Stomach (tissue), 9 donors: Measurements from ENCODE around the gene GHDC. TPM values are rescaled to one million over a fixed set of nuclear protein-coding genes. Genes with fewer than 3 reads are reported as not detected.
A peak's percentile ranks its signal among the peaks of the same experiment; 100 is the strongest.

ENCODE experiments used
- DNase-seq, 2 donors: peaks; one replicate each; pipeline versions ENCODE4 v3.0.0 to v3.0.0-alpha.2; 2013 to 2019
- H3K27ac ChIP-seq, 5 donors: fragments of 200-600 bp in 4 of 5; sonication (generic) in 4 of 5; one replicate each; pipeline ENCODE4 v1.5.1; 2013 to 2019; ENCODE audit warnings: mild to moderate bottlenecking in 1 of 5, moderate library complexity in 1 of 5
- H3K27me3 ChIP-seq, 3 donors: fragments of 200-600 bp; sonication (generic); one replicate each; pipeline ENCODE4 v1.5.1; 2017 to 2019; ENCODE audit warnings: mixed run types in 1 of 3
- H3K36me3 ChIP-seq, 4 donors: fragments of 200-600 bp; sonication (generic); 1 replicate in 3 of 4; 2 replicates in 1 of 4; pipeline ENCODE4 v1.5.1; 2016 to 2019
- H3K4me1 ChIP-seq, 4 donors: fragments of 200-600 bp; sonication (generic); one replicate each; pipeline ENCODE4 v1.5.1; 2016 to 2019
- H3K4me3 ChIP-seq, 4 donors: fragments of 200-600 bp; sonication (generic) in 3 of 4; one replicate each; pipeline ENCODE4 v1.5.1; 2016 to 2019; ENCODE audit warnings: mild to moderate bottlenecking in 1 of 4
- H3K9me3 ChIP-seq, 4 donors: fragments of 200-600 bp; sonication (generic); one replicate each; pipeline ENCODE4 v1.5.1; 2016 to 2019
- CTCF ChIP-seq, 7 experiments: fragments of 450-650 bp in 4 of 7; fragments of 200-600 bp in 3 of 7; sonication (generic) in 3 of 7; IDR thresholded peaks; one replicate each; pipeline ENCODE4 v1.5.1; 2016 to 2019; ENCODE audit warnings: antibody characterized with exemption in 7 of 7, control low read depth in 2 of 7, mild to moderate bottlenecking in 1 of 7
- EP300 ChIP-seq: sonication (generic); formaldehyde crosslinking; IDR thresholded peaks from one replicate; pipeline ENCODE4 v1.6.1; 2017; ENCODE audit warnings: antibody characterized with exemption
- POLR2A ChIP-seq, 4 donors: fragments of 450-650 bp; IDR thresholded peaks; one replicate each; pipeline ENCODE4 v1.6.1; 2016; ENCODE audit warnings: antibody characterized with exemption in 4 of 4, control low read depth in 2 of 4, mild to moderate bottlenecking in 1 of 4, moderate library complexity in 1 of 4
- POLR2AphosphoS5 ChIP-seq, 3 donors: sonication (generic); formaldehyde crosslinking; IDR thresholded peaks; one replicate each; pipeline ENCODE4 v1.6.1; 2016; ENCODE audit warnings: antibody characterized with exemption in 3 of 3
- WGBS, 5 donors: extraction: QIAGEN DNeasy Blood & Tissue Kit in 3 of 5; methylation state at CpG; one replicate each; pipeline versions ENCODE4 v1.1.5 to v1.1.7; 2013 to 2018; 5-methylcytosine and 5-hydroxymethylcytosine counted together
- intact Hi-C: fragments of 100-400 bp; cut with DNase I; formaldehyde crosslinking; loops from one replicate; pipeline ENCODE4 v1.15.1; 2023; ENCODE audit warnings: low total_unique reads
- polyA plus RNA-seq, 3 donors: library from polyadenylated mRNA; stranded (reverse); fragments of 200-250 nt; gene quantifications; one replicate each; pipeline ENCODE4 v1.2.3, GENCODE V29; 2013
- total RNA-seq, 5 donors: library from RNA; depleted of rRNA; stranded (reverse); fragments of >200 nt; gene quantifications; one replicate each; pipeline versions ENCODE4 v1.1.0 to v1.2.3, GENCODE V29; 2014 to 2016
- donor health status: healthy with polysubstance abuse.
- donor health status: Bipolar disorder and iron deficiency.
- donor health status: healthy.

GHDC gene
- total and polyA plus RNA-seq, 8 donors, result 7.1 to 43.2 (median 13.9) TPM; not detected in 1

- Histone ChIP-seq H3K4me1 (peaks cover 8 to 52% (median 26%) of the 10 kb centered on the region in 4 donors), H3K27me3 (no peaks in the 10 kb centered on the region), H3K4me3 (no peak overlapping the region), H3K9me3 (no peaks in the 10 kb centered on the region), H3K27ac (no peak overlapping the region), H3K36me3 (peaks cover 0 to 31% (median 17%) of the 10 kb centered on the region in 4 donors)
- intact Hi-C loops, result no loop called here
- no peak for DNase-seq
- TF ChIP-seq CTCF (IDR thresholded peaks at IDR 0.05) (no peak), POLR2A (IDR thresholded peaks at IDR 0.05) (no peak), EP300 (no peak), POLR2AphosphoS5 (IDR thresholded peaks at IDR 0.05) (no peak)
- 82 to 88% (median 84%) methylated on average over 5 of the region's 5 CpGs for WGBS, 5 donors
Measured at GRCh38 chr17:42230225-42230624, 35.9 kb upstream of the GHDC start.

- peaks cover 18 to 51% (median 38%) of the 10 kb centered on the region in 4 donors for H3K36me3 ChIP-seq
- TF ChIP-seq POLR2A (IDR thresholded peaks at IDR 0.05) (no peak), POLR2AphosphoS5 (IDR thresholded peaks at IDR 0.05) (no peak), EP300 (no peak), CTCF (IDR thresholded peaks at IDR 0.05) (no peak)
- H3K9me3 ChIP-seq, result no peaks in the 10 kb centered on the region
- intact Hi-C loops, result no loop called here
- no peak overlapping the region for H3K4me3 ChIP-seq
- peak overlapping the region in 3 of 5 donors; percentile 31 to 67 (median 49) for H3K27ac ChIP-seq
- H3K4me1 ChIP-seq, result peaks cover 8 to 35% (median 16%) of the 10 kb centered on the region in 4 donors
- DNase-seq, result no peak
- WGBS, 5 donors, result 63 to 73% (median 70%) methylated on average over 11 of the region's 11 CpGs
- H3K27me3 ChIP-seq, result no peaks in the 10 kb centered on the region
Measured at GRCh38 chr17:42227849-42228700, 33.8 kb upstream of the GHDC start.

- TF ChIP-seq POLR2AphosphoS5 (IDR thresholded peaks at IDR 0.05) (no peak), EP300 (no peak), POLR2A (IDR thresholded peaks at IDR 0.05) (no peak), CTCF (IDR thresholded peaks at IDR 0.05) (no peak)
- DNase-seq, result no peak
- 83 to 93% (median 88%) methylated on average over 5 of the region's 5 CpGs for WGBS, 5 donors
- Histone ChIP-seq H3K27ac (no peak overlapping the region), H3K9me3 (no peaks in the 10 kb centered on the region), H3K27me3 (no peaks in the 10 kb centered on the region), H3K4me3 (no peak overlapping the region), H3K4me1 (peaks cover 8 to 24% (median 15%) of the 10 kb centered on the region in 4 donors), H3K36me3 (peaks cover 31 to 69% (median 56%) of the 10 kb centered on the region in 4 donors)
- intact Hi-C loops, result no loop called here
Measured at GRCh38 chr17:42225646-42226045, 31.4 kb upstream of the GHDC start.

GRCh38 chr17:42224651-42225050 lies 30.4 kb upstream of the GHDC start:
- DNase-seq, result no peak
- H3K4me3 ChIP-seq, result no peak overlapping the region
- WGBS, 5 donors, result 94 to 98% (median 97%) methylated on average over 6 of the region's 6 CpGs
- no peaks in the 10 kb centered on the region for H3K27me3 ChIP-seq
- no peak for TF ChIP-seq POLR2A (IDR thresholded peaks at IDR 0.05)
- TF ChIP-seq POLR2AphosphoS5 (IDR thresholded peaks at IDR 0.05), result no peak
- no peak for TF ChIP-seq EP300
- TF ChIP-seq CTCF (IDR thresholded peaks at IDR 0.05), result no peak
- H3K4me1 ChIP-seq, result peaks cover 8 to 24% (median 15%) of the 10 kb centered on the region in 4 donors
- H3K36me3 ChIP-seq, result peaks cover 31 to 79% (median 66%) of the 10 kb centered on the region in 4 donors
- no peaks in the 10 kb centered on the region for H3K9me3 ChIP-seq
- intact Hi-C loops, result no loop called here
- no peak overlapping the region for H3K27ac ChIP-seq
